Stimulated activated CD8-positive, alpha-beta memory T cell treated with anti-CD3 and anti-CD28 coated beads, Interleukin-12 subunit alpha, Interleukin-12 subunit beta, amount 100 ng/mL, for 24 hours (primary cell): ENCODE results near the gene DCUN1D2.

ENCODE experiments used
- DNase-seq: peaks from one replicate; pipeline ENCODE4 v3.0.0-alpha.2; 2020; ENCODE audit errors: extremely low read depth

The DCUN1D2 gene

GRCh38 chr13:113407531-113408393, 82.7 kb downstream of the DCUN1D2 start:
- DNase-seq = no peak

DNA sequence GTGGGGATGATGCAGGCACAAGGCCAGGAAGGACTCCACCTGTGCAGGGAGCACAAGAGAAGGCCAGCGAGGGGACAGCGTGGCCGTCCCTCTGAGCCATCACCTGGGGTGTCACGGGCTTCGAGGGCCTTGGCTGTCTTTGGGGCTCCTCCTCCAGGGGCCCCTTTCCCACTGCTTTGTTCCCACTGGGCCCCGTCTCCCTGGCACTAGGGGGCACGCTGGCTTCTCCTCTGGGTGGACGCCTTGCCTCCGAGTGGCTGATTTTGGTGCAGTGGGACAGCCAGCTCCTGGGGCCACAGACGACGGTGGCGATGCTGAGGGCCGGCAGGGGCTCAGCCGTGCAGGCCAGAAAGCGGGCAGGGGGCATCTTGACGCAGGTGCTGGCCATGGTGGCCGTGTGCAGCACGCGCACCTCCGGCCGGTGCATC, 83.4 kb downstream of the DCUN1D2 start:
- no peak for DNase-seq

- DNase-seq = no peak
These were observed 84.0 kb downstream of the DCUN1D2 start for GRCh38 chr13:113406321-113407102.
